HepG2 (cell line): ENCODE measurements around the gene SLC35B2. TPM values are rescaled to one million over a fixed set of nuclear protein-coding genes. Genes with fewer than 3 reads are reported as not detected.
A peak's percentile ranks its signal among the peaks of the same experiment; 100 is the strongest.

Experiments used
- ARID2 ChIP-seq: sonication (generic); formaldehyde crosslinking; IDR thresholded peaks from 2 replicates; pipeline ENCODE4 v1.8.1; 2022; ENCODE audit warnings: mild to moderate bottlenecking, missing genetic modification reagents, borderline replicate concordance
- ARID4A ChIP-seq: sonication (generic); formaldehyde crosslinking; IDR thresholded peaks from 2 replicates; pipeline ENCODE4 v1.5.0; 2020; ENCODE audit warnings: mild to moderate bottlenecking, missing genetic modification reagents, borderline replicate concordance
- EED ChIP-seq: sonication (generic); formaldehyde crosslinking; IDR thresholded peaks from 2 replicates; pipeline ENCODE4 v1.5.0; 2020; ENCODE audit warnings: mild to moderate bottlenecking, missing genetic modification reagents
- ELF3 ChIP-seq: IDR thresholded peaks from 2 replicates; pipeline ENCODE4 v1.6.1; 2016; ENCODE audit warnings: missing genetic modification reagents, missing compliant biosample characterization
- EP300 ChIP-seq, 3 experiments: sonication (generic) in 1 of 3; formaldehyde crosslinking in 1 of 3; IDR thresholded peaks; 2 replicates each; pipeline versions ENCODE4 v1.5.1 to v1.6.1; 2011 to 2020; ENCODE audit warnings: low read depth in 2 of 3, low read length in 2 of 3, borderline replicate concordance in 1 of 3, improper control_type of control experiment in 1 of 3, mild to moderate bottlenecking in 1 of 3, missing genetic modification reagents in 1 of 3, moderate library complexity in 1 of 3
- FOSL2 ChIP-seq: sonication (generic); formaldehyde crosslinking; IDR thresholded peaks from 2 replicates; pipeline ENCODE4 v1.4.0; 2020; ENCODE audit warnings: missing genetic modification reagents
- FOXP4 ChIP-seq: sonication (generic); formaldehyde crosslinking; IDR thresholded peaks from 2 replicates; pipeline ENCODE4 v1.4.0; 2020; ENCODE audit warnings: missing genetic modification reagents
- HES4 ChIP-seq: sonication (generic); formaldehyde crosslinking; IDR thresholded peaks from 2 replicates; pipeline ENCODE4 v1.9.0; 2021; ENCODE audit warnings: mild to moderate bottlenecking, missing genetic modification reagents, borderline replicate concordance
- MYC ChIP-seq: sonication (generic); formaldehyde crosslinking; IDR thresholded peaks from 2 replicates; pipeline ENCODE4 v1.9.0; 2021; ENCODE audit warnings: missing genetic modification reagents, borderline replicate concordance
- MZF1 ChIP-seq: sonication (generic); formaldehyde crosslinking; IDR thresholded peaks from 2 replicates; pipeline ENCODE4 v1.8.1; 2023; ENCODE audit warnings: mild to moderate bottlenecking, missing genetic modification reagents, borderline replicate concordance
- NCOA1 ChIP-seq: sonication (generic); formaldehyde crosslinking; IDR thresholded peaks from 2 replicates; pipeline ENCODE4 v1.9.0; 2021; ENCODE audit warnings: missing genetic modification reagents
- NCOR1 ChIP-seq: fragments of 200-600 bp; sonication (generic); IDR thresholded peaks from 2 replicates; pipeline ENCODE4 v1.7.0; 2017; ENCODE audit warnings: antibody characterized with exemption, low read length, borderline replicate concordance
- NFE2 ChIP-seq: sonication (generic); formaldehyde crosslinking; IDR thresholded peaks from 2 replicates; pipeline ENCODE4 v1.4.0; 2020; ENCODE audit warnings: missing genetic modification reagents
- RXRB ChIP-seq: IDR thresholded peaks from 2 replicates; pipeline ENCODE4 v1.6.1; 2016; ENCODE audit warnings: borderline replicate concordance, missing genetic modification reagents, missing compliant biosample characterization
- SETDB1 ChIP-seq: sonication (generic); formaldehyde crosslinking; IDR thresholded peaks from 2 replicates; pipeline ENCODE4 v1.5.1; 2020; ENCODE audit warnings: missing genetic modification reagents, mild to moderate bottlenecking, borderline replicate concordance
- ZNF335 ChIP-seq: sonication (generic); formaldehyde crosslinking; IDR thresholded peaks from 2 replicates; pipeline ENCODE4 v1.4.0; 2020; ENCODE audit warnings: missing genetic modification reagents
- ZNF501 ChIP-seq: sonication (generic); formaldehyde crosslinking; IDR thresholded peaks from 2 replicates; pipeline ENCODE4 v1.5.1; 2020; ENCODE audit warnings: mild to moderate bottlenecking, moderate library complexity, missing genetic modification reagents
- polyA plus RNA-seq, 8 experiments: library from polyadenylated mRNA; depleted of rRNA in 3 of 8; stranded (reverse) in 7 of 8; unstranded in 1 of 8; fragments of >200 nt; fragmentation: Illumina TruSeq in 4 of 8; extraction: Trizol in 4 of 8; gene quantifications; 2 replicates each; pipeline versions ENCODE4 v1.2.1 to v1.2.3, GENCODE V29; 2011 to 2016; ENCODE audit warnings: low read depth in 4 of 8, missing spikeins in 1 of 8, mixed read lengths in 1 of 8; ENCODE audit not compliant: insufficient read depth in 1 of 8
- total RNA-seq, 5 experiments: library from RNA; depleted of rRNA; stranded (reverse); fragments of >200 nt; fragmentation: Illumina TruSeq; extraction: Trizol; gene quantifications; 2 replicates each; pipeline ENCODE4 v1.2.3, GENCODE V29; 2016; ENCODE audit warnings: low read depth in 1 of 5
- TF ChIP-seq, protein P1 (sequence below): sonication (generic); formaldehyde crosslinking; IDR thresholded peaks from 2 replicates; pipeline ENCODE4 v1.9.0; 2022; ENCODE audit warnings: low read depth, missing genetic modification reagents
- TF ChIP-seq, protein P2 (sequence below): sonication (generic); formaldehyde crosslinking; IDR thresholded peaks from 2 replicates; pipeline ENCODE4 v1.4.0; 2020; ENCODE audit warnings: missing genetic modification reagents

The SLC35B2 gene
- total and polyA plus RNA-seq, 2 of the 13 experiments (the other 11 are each of a cell fraction or from before 2014, with no cell fraction given) = 61.1 to 148 TPM

GRCh38 chr6:44234101-44235025 lies 23.0 kb downstream of the SLC35B2 start (continued):
- TF ChIP-seq ARID4A (CRISPR knock-in tag) (peak; percentile 73), SETDB1 (CRISPR knock-in tag) (no peak), ZNF335 (CRISPR knock-in tag) (peak; percentile 63; the same call in 1 of the 2 replicates), NCOA1 (CRISPR knock-in tag) (0 out of 2 replicates have a peak, but pooled peaks have one; percentile 53), NCOR1 (peak; percentile 73), MYC (CRISPR knock-in tag) (peak; percentile 44; the same call in 1 of the 2 replicates), EP300 (IDR thresholded peaks at IDR 0.05; ENCODE audit: low read depth in 2 of 2, low read length in 2 of 2) (peak in 1 of 2 experiments; percentile 32; a peak in 1 of 4 replicates), EP300 (CRISPR knock-in tag; IDR thresholded peaks at IDR 0.05; ENCODE audit: borderline replicate concordance) (no peak), FOSL2 (peak; percentile 57), ELF3 (CRISPR knock-in tag) (peak; percentile 45; the same call in 1 of the 2 replicates), ARID2 (no peak), HES4 (no peak), RXRB (CRISPR knock-in tag) (peak; percentile 87; the same call in 1 of the 2 replicates), MZF1 (CRISPR knock-in tag) (no peak), FOXP4 (CRISPR knock-in tag) (0 out of 2 replicates have a peak, but pooled peaks have one; percentile 46), ZNF501 (CRISPR knock-in tag) (0 out of 2 replicates have a peak, but pooled peaks have one; percentile 49), NFE2 (no peak), EED (CRISPR knock-in tag) (no peak)
- TF ChIP-seq, protein P1, sequence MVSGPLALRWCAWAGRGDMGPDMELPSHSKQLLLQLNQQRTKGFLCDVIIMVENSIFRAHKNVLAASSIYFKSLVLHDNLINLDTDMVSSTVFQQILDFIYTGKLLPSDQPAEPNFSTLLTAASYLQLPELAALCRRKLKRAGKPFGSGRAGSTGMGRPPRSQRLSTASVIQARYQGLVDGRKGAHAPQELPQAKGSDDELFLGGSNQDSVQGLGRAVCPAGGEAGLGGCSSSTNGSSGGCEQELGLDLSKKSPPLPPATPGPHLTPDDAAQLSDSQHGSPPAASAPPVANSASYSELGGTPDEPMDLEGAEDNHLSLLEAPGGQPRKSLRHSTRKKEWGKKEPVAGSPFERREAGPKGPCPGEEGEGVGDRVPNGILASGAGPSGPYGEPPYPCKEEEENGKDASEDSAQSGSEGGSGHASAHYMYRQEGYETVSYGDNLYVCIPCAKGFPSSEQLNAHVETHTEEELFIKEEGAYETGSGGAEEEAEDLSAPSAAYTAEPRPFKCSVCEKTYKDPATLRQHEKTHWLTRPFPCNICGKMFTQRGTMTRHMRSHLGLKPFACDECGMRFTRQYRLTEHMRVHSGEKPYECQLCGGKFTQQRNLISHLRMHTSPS = peak; percentile 78; the same call in 1 of the 2 replicates
- TF ChIP-seq, protein P2, sequence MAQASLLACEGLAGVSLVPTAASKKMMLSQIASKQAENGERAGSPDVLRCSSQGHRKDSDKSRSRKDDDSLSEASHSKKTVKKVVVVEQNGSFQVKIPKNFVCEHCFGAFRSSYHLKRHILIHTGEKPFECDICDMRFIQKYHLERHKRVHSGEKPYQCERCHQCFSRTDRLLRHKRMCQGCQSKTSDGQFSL (CRISPR knock-in tag) = peak; percentile 93
